MM.1S (cell line): ENCODE measurements around the gene TSHZ2.

ENCODE experiments used
- DNase-seq: peaks from one replicate; pipeline ENCODE4 v3.0.0-alpha.2; 2015
- H2AFZ ChIP-seq: fragments of 300-600 bp; sonication (generic); 2 replicates; pipeline ENCODE4 v1.6.0; 2016; ENCODE audit warnings: antibody characterized with exemption, low read length
- H3F3A ChIP-seq: fragments of 300-600 bp; sonication (generic); 2 replicates; pipeline ENCODE4 v1.6.1; 2016; ENCODE audit warnings: mild to moderate bottlenecking, antibody characterized with exemption, low read length, moderate library complexity, mixed read lengths; ENCODE audit not compliant: insufficient read depth
- H3K27ac ChIP-seq: fragments of 300-600 bp; sonication (generic); 2 replicates; pipeline ENCODE4 v1.5.1; 2016; ENCODE audit warnings: mild to moderate bottlenecking, low read length
- H3K27me3 ChIP-seq: fragments of 300-600 bp; sonication (generic); replicated peaks from 2 replicates; pipeline ENCODE4 v1.6.0; 2016; ENCODE audit warnings: low read length; ENCODE audit not compliant: insufficient read depth
- H3K36me3 ChIP-seq: fragments of 300-600 bp; sonication (generic); replicated peaks from 2 replicates; pipeline ENCODE4 v1.6.1; 2016; ENCODE audit warnings: mild to moderate bottlenecking, low read length, mixed read lengths; ENCODE audit not compliant: insufficient read depth
- H3K4me1 ChIP-seq: fragments of 300-600 bp; sonication (generic); 2 replicates; pipeline ENCODE4 v1.6.1; 2016; ENCODE audit warnings: low read length, mixed read lengths
- H3K4me2 ChIP-seq: fragments of 300-600 bp; sonication (generic); 2 replicates; pipeline ENCODE4 v1.6.0; 2016; ENCODE audit warnings: low read depth, low read length
- H3K4me3 ChIP-seq: fragments of 300-600 bp; sonication (generic); 2 replicates; pipeline ENCODE4 v1.5.1; 2016; ENCODE audit warnings: low read length, mixed read lengths
- H3K79me2 ChIP-seq: fragments of 300-600 bp; sonication (generic); 2 replicates; pipeline ENCODE4 v1.6.1; 2016; ENCODE audit warnings: mixed run types, low read length, mixed read lengths
- H3K9ac ChIP-seq: fragments of 300-600 bp; sonication (generic); 2 replicates; pipeline ENCODE4 v1.6.1; 2016; ENCODE audit warnings: low read length, mixed read lengths
- H3K9me2 ChIP-seq: fragments of 300-600 bp; sonication (generic); replicated peaks from 2 replicates; pipeline ENCODE4 v1.6.1; 2016; ENCODE audit warnings: mild to moderate bottlenecking, low read length, mixed read lengths; ENCODE audit not compliant: insufficient read depth
- H3K9me3 ChIP-seq: fragments of 300-600 bp; sonication (generic); replicated peaks from 2 replicates; pipeline ENCODE4 v1.6.1; 2016; ENCODE audit warnings: mild to moderate bottlenecking, low read length, mixed read lengths; ENCODE audit not compliant: insufficient read depth
- H4K20me1 ChIP-seq: fragments of 300-600 bp; sonication (generic); 2 replicates; pipeline ENCODE4 v1.6.1; 2016; ENCODE audit warnings: mild to moderate bottlenecking, low read length, moderate library complexity, mixed read lengths; ENCODE audit not compliant: insufficient read depth
- EZH2 ChIP-seq: fragments of 300-600 bp; sonication (generic); optimal IDR thresholded peaks from 2 replicates; pipeline ENCODE3; 2017; ENCODE audit warnings: low read depth, mild to moderate bottlenecking, antibody characterized with exemption, low read length, mixed read lengths
- EZH2phosphoT487 ChIP-seq: fragments of 300-600 bp; sonication (generic); IDR thresholded peaks from 2 replicates; pipeline ENCODE4 v1.6.1; 2018; ENCODE audit warnings: antibody characterized with exemption, low read length
- TF ChIP-seq, protein P1 (sequence below): fragments of 300-600 bp; sonication (generic); IDR thresholded peaks from 2 replicates; pipeline ENCODE4 v1.5.1; 2016; ENCODE audit warnings: antibody characterized with exemption, low read length, mixed read lengths

The TSHZ2 gene

DNA sequence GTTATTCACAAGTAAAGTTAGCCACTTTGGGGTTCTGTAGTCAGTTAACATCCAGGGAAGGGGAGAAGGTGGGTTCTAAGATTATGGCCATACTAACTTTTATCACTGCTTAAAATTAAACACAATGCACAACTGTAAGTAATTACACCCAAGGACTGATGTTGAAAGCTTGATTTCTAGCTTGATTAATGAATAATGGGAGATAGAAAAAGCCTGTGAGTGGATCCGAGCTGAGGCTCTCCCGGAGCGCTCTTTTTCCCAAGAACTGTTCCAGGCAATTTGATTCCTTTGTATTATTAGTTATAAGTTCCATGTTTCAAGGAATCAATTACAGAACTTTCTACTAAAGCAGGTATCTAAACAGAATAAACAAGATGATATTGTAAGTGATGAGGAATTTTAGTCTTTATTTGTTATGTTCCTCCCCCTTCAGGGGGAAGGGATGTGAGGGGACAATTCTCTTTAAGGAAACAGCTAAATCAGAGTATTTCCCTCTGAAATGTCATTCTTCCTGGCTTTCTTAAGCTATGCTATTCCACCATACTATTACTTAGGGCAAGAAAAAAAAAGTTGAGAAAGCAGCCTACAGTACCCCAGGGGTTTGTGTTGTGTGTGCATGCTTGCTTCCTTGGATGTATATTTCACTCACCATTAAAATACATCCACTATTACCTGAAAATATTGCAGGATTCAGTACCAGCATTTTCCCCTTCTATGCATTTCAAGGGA is 3.8 kb downstream of the TSHZ2 start:
- DNase-seq: no peak
- H4K20me1 ChIP-seq: no peaks in the 10 kb centered on the region
- no peak overlapping the region for H3K4me2 ChIP-seq
- no peaks in the 10 kb centered on the region for H3K9me2 ChIP-seq
- H3K4me3 ChIP-seq: no peak overlapping the region
- H2AFZ ChIP-seq: no peak overlapping the region
- no peaks in the 10 kb centered on the region for H3K79me2 ChIP-seq
- H3K36me3 ChIP-seq: no peaks in the 10 kb centered on the region
- no peak overlapping the region for H3K9ac ChIP-seq
- no peaks in the 10 kb centered on the region for H3K4me1 ChIP-seq
- H3F3A ChIP-seq: no peaks in the 10 kb centered on the region
- no peaks in the 10 kb centered on the region for H3K27me3 ChIP-seq
- TF ChIP-seq EZH2phosphoT487 (no peak), EZH2 (no peak)
- TF ChIP-seq, protein P1, sequence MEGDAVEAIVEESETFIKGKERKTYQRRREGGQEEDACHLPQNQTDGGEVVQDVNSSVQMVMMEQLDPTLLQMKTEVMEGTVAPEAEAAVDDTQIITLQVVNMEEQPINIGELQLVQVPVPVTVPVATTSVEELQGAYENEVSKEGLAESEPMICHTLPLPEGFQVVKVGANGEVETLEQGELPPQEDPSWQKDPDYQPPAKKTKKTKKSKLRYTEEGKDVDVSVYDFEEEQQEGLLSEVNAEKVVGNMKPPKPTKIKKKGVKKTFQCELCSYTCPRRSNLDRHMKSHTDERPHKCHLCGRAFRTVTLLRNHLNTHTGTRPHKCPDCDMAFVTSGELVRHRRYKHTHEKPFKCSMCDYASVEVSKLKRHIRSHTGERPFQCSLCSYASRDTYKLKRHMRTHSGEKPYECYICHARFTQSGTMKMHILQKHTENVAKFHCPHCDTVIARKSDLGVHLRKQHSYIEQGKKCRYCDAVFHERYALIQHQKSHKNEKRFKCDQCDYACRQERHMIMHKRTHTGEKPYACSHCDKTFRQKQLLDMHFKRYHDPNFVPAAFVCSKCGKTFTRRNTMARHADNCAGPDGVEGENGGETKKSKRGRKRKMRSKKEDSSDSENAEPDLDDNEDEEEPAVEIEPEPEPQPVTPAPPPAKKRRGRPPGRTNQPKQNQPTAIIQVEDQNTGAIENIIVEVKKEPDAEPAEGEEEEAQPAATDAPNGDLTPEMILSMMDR: no peak
- no peak overlapping the region for H3K27ac ChIP-seq
- H3K9me3 ChIP-seq: no peaks in the 10 kb centered on the region

DNA sequence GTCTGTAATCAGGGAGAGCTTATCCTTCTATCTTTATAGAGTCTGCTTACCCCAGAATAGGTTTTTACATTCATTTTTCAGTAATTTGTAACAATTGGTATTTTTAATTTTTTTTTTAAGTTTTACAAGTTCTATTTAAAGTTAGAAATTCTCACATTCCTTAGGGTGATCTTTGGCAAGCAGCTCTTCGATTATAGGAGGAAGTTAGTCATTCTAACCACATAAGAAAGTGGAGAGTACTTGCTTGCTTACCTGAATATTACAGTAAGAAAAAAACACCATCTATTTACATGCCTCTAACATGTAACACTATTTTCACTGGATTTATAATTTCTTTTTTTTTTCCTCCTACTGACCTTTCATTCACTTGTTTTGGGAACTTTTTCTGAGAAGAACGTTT is 6.7 kb downstream of the TSHZ2 start:
- Histone ChIP-seq H3K4me2 (no peak overlapping the region), H3K27me3 (no peaks in the 10 kb centered on the region), H3K4me3 (no peak overlapping the region), H3K36me3 (no peaks in the 10 kb centered on the region), H4K20me1 (no peaks in the 10 kb centered on the region), H3F3A (no peaks in the 10 kb centered on the region), H3K4me1 (no peaks in the 10 kb centered on the region), H3K79me2 (no peaks in the 10 kb centered on the region), H3K27ac (no peak overlapping the region), H2AFZ (no peak overlapping the region), H3K9ac (no peak overlapping the region), H3K9me3 (no peaks in the 10 kb centered on the region), H3K9me2 (no peaks in the 10 kb centered on the region)
- no peak for TF ChIP-seq EZH2phosphoT487
- no peak for TF ChIP-seq EZH2
- TF ChIP-seq, protein P1: no peak
- DNase-seq: no peak

DNA sequence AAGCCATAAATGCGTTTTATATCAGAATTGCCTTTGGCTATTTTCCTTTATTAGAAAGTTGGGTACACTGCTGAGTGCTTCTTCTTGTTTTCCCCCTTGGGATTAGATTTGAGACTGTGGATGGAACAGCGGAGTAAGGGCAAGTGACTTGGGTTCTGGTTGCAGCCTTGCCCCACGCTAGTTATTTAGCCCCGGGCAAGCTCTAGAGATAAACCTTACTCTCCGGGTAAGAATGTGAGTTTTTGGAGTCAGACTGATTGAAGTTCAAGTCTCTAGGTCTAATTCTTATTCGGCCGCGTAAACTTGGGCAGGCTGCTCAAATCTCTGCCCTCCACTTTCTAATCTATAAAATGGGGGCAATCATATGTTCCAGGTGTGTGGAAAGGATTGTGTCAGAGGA is 8.9 kb downstream of the TSHZ2 start:
- TF ChIP-seq, protein P1: no peak
- TF ChIP-seq EZH2phosphoT487: no peak
- H3K9ac ChIP-seq: no peak overlapping the region
- DNase-seq: no peak
- H3K4me2 ChIP-seq: no peak overlapping the region
- no peaks in the 10 kb centered on the region for H3F3A ChIP-seq
- H3K4me3 ChIP-seq: no peak overlapping the region
- H2AFZ ChIP-seq: no peak overlapping the region
- no peaks in the 10 kb centered on the region for H3K79me2 ChIP-seq
- no peaks in the 10 kb centered on the region for H3K9me3 ChIP-seq
- H3K27me3 ChIP-seq: no peaks in the 10 kb centered on the region
- H3K9me2 ChIP-seq: no peaks in the 10 kb centered on the region
- no peak overlapping the region for H3K27ac ChIP-seq
- no peaks in the 10 kb centered on the region for H3K36me3 ChIP-seq
- H3K4me1 ChIP-seq: no peaks in the 10 kb centered on the region
- H4K20me1 ChIP-seq: no peaks in the 10 kb centered on the region
